HG02885 (cell line): ENCODE measurements around the gene NPR2.

ENCODE experiments used
- ATAC-seq: cut with Tn5 transposase; IDR thresholded peaks from one replicate; pipeline ENCODE4 v1.9.1; 2021; ENCODE audit warnings: mild to moderate bottlenecking; ENCODE audit not compliant: unreplicated experiment, poor library complexity

Gene NPR2

GRCh38 chr9:35852876-35853865, 61.8 kb downstream of the NPR2 start:
- no peak for ATAC-seq

DNA sequence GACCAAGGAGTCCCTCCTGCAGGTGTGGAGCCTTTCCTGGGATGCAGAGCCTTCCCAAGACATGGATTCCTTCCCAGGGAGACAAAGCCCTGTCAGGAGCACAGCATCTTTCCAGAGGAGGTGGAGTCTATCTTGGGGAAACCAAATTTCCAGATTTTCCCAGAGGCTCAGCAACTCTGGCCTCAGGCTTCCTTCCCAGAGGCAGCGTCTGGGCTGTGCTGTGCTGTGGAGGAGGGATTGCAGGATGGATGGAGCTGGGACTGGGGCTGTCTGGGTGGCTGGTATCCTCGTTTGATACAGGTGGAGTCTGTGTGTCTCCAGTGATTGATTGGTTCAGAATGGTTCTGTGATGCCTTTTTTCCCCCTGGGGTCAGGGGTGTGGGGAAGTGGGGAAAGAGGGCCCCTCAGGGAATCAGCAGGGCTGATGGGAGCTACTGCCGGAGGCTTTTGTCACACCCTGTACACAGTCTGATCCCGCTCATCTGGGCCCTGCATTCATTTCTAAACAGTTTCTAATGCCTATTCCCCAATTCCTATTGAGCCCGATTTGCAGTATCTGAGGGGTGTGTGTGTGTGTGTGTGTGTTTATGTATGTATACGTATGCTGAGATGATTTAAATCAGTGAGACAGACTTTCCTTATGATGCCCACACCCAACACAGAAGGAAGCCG, 62.8 kb downstream of the NPR2 start:
- ATAC-seq: no peak

GRCh38 chr9:35856206-35856605, 64.8 kb downstream of the NPR2 start:
- ATAC-seq: no peak

DNA sequence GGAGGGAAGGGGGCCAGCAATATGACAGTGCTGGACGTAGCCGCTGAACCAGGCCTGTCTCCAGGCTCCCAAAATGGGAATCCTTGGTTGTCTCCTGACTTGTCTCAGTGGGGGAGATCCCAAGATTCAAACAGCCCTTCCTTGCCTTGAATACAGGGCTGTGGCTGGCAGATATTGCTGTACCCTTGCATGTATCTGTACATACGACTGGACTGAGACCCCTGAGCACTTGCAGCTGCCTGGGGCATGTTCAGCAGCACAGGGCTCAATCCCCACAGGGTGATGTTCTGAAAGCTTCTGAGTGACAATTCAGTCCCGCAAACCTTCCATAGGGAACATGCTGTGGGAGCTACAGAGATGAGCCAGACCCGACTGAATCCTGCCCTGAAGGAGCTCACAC, 65.5 kb downstream of the NPR2 start:
- no peak for ATAC-seq

GRCh38 chr9:35858458-35858857, 67.1 kb downstream of the NPR2 start:
- no peak for ATAC-seq
